GM23248 (cell line): ENCODE results near the gene PSAP.

Experiments
- EZH2 ChIP-seq: fragments of 200-600 bp; sonication (generic); IDR thresholded peaks from 2 replicates; pipeline ENCODE4 v1.6.1; 2018; ENCODE audit warnings: antibody characterized with exemption, mild to moderate bottlenecking; ENCODE audit not compliant: insufficient read depth, poor library complexity, severe bottlenecking
- EZH2phosphoT487 ChIP-seq: fragments of 200-600 bp; sonication (generic); IDR thresholded peaks from 2 replicates; pipeline ENCODE4 v1.6.1; 2018; ENCODE audit warnings: antibody characterized with exemption, moderate library complexity, mild to moderate bottlenecking, low read depth; ENCODE audit not compliant: insufficient read depth

- no peak for TF ChIP-seq EZH2
- TF ChIP-seq EZH2phosphoT487, result no peak
These were observed 15.1 kb downstream of the PSAP start for GRCh38 chr10:71835671-71836595.
